ENCODE data around the gene RRAGC.

The RRAGC gene

DNA sequence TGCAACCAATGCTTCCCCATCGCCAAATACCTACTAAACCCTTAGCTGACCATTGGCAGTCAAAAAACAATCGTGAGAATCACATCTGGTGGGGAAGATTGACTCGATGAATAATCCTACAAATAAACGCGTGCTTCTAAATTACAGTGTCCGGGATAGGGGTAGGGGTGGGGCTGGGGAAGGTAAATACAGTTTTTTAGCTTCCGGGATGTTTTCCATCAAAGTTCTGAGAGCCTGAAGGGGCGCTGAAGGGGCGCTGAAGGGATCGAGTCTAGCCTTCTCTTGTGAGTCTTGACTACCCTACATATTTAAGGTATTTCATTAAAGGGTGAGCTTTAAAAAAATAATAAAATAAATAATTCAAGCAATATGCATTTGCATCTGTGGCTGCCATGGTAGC, 40.5 kb downstream of the RRAGC start:
- Histone ChIP-seq H3K4me1 (ENCODE audit: low read depth, poor library complexity, severe bottlenecking) (no peaks in the 10 kb centered on the region), H3K4me3 (IDR thresholded peaks at IDR 0.05; ENCODE audit: insufficient read depth, low read depth, low read length) (no peak overlapping the region), H3K27me3 (ENCODE audit: insufficient read depth, low read depth) (no peaks in the 10 kb centered on the region), H3K9ac (no peak overlapping the region), H4K20me1 (ENCODE audit: insufficient read depth) (no peaks in the 10 kb centered on the region), H3K4me2 (no peak overlapping the region), H2AFZ (ENCODE audit: low read depth) (no peak overlapping the region), H3K27ac (no peak overlapping the region), H3K36me3 (ENCODE audit: insufficient read depth) (no peaks in the 10 kb centered on the region), H3K79me2 (ENCODE audit: insufficient read depth, low read depth) (no peaks in the 10 kb centered on the region)
- TF ChIP-seq, protein P1, sequence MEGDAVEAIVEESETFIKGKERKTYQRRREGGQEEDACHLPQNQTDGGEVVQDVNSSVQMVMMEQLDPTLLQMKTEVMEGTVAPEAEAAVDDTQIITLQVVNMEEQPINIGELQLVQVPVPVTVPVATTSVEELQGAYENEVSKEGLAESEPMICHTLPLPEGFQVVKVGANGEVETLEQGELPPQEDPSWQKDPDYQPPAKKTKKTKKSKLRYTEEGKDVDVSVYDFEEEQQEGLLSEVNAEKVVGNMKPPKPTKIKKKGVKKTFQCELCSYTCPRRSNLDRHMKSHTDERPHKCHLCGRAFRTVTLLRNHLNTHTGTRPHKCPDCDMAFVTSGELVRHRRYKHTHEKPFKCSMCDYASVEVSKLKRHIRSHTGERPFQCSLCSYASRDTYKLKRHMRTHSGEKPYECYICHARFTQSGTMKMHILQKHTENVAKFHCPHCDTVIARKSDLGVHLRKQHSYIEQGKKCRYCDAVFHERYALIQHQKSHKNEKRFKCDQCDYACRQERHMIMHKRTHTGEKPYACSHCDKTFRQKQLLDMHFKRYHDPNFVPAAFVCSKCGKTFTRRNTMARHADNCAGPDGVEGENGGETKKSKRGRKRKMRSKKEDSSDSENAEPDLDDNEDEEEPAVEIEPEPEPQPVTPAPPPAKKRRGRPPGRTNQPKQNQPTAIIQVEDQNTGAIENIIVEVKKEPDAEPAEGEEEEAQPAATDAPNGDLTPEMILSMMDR (conservative IDR thresholded peaks at IDR 0.05; ENCODE audit: low read depth, low read length) = no peak

DNA sequence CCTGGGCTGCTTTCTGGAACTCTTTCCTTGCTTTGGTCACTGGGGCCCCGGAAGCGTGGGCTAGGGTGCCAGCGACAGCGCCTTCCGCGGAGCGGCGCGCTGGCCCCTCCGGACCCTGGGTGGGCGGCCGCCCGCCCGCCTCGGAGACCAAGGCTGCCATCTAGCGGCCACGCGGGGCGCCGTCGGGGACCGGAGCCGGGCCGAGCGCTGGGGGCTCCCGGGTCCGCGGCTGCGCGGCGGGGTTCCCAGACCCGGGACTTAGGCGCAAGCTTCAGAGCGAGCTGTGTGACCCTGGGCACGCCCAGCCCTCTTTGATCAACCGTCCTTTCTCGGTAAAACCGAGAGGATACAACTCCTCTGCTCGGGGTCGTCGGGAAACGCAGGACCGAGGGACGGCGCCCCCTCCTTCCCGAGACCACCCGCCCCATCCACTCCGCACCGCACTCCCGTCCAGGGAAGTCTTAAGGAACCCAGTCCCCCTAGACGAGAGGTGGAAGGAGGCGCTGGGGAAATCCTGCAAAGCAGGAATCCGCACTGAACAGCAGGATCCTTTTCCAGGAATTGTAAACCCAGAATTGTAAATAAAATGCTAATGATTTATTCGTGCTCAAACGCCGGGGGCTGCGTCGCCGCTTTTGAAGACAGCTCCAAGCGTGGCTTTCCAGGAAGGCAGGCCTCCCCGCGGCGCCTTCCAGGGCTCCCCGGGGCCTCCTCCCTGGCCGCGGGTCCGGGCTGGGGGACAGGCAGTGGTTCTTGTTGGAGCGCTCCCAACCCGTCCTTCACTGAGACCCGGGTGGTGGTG, 41.2 kb downstream of the RRAGC start:
- Histone ChIP-seq H2AFZ (ENCODE audit: low read depth) (no peak overlapping the region), H3K4me3 (IDR thresholded peaks at IDR 0.05; ENCODE audit: insufficient read depth, low read depth, low read length) (no peak overlapping the region), H3K36me3 (ENCODE audit: insufficient read depth) (no peaks in the 10 kb centered on the region), H3K4me2 (no peak overlapping the region), H3K79me2 (ENCODE audit: insufficient read depth, low read depth) (no peaks in the 10 kb centered on the region), H3K4me1 (ENCODE audit: low read depth, poor library complexity, severe bottlenecking) (no peaks in the 10 kb centered on the region), H3K27me3 (ENCODE audit: insufficient read depth, low read depth) (no peaks in the 10 kb centered on the region), H4K20me1 (ENCODE audit: insufficient read depth) (no peaks in the 10 kb centered on the region), H3K9ac (no peak overlapping the region), H3K27ac (no peak overlapping the region)
- TF ChIP-seq, protein P1 (conservative IDR thresholded peaks at IDR 0.05; ENCODE audit: low read depth, low read length) = no peak

DNA sequence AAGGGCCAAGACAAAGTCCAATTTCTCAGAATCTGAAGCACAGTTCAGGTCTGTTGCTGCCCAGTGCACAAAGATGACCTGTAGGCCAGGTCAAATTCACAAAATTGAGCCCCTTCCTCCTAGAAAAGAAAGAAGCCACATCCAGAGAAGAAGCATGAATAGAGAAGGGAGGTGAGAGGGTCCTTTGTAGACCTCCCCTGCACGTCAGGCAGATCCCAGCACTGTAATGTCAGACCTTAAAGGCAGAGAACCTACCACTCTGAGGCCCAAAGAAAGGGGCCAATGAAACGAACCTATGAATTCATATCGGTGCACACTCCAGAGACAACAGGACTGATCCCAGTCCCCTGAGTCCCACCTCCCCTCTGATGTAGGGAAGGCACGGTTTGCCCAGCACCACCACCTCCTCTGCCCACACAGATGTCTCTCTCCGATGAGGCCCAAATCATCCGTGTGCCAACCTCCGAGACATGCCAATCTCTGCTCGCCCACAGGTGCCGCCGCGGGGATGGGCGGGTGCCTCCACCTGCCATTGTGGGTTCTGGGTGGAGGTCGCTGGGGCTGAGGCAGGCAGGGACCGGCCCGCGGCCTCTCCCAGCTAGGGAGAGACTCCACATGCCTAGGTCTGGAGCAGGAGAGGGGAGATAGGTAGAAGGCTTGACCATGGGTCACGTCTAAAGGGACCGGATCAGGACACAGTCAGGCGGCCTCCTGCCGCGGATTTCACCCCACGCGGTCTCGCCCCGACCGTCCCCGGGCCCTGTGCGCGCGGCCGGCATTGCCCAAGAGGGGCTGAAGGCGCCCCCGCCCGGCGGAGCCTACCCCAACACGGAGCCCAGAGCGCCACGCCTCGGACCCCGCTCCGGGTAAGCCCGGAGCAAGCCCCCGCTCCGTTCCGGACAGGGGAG, 42.1 kb downstream of the RRAGC start:
- H3K4me2 ChIP-seq = no peak overlapping the region
- no peaks in the 10 kb centered on the region for H3K27me3 ChIP-seq (ENCODE audit: insufficient read depth, low read depth)
- no peak overlapping the region for H3K4me3 ChIP-seq (IDR thresholded peaks at IDR 0.05; ENCODE audit: insufficient read depth, low read depth, low read length)
- no peaks in the 10 kb centered on the region for H3K79me2 ChIP-seq (ENCODE audit: insufficient read depth, low read depth)
- no peaks in the 10 kb centered on the region for H3K4me1 ChIP-seq (ENCODE audit: low read depth, poor library complexity, severe bottlenecking)
- no peaks in the 10 kb centered on the region for H4K20me1 ChIP-seq (ENCODE audit: insufficient read depth)
- TF ChIP-seq, protein P1 (conservative IDR thresholded peaks at IDR 0.05; ENCODE audit: low read depth, low read length) = no peak
- H2AFZ ChIP-seq (ENCODE audit: low read depth) = no peak overlapping the region
- H3K27ac ChIP-seq = no peak overlapping the region
- H3K9ac ChIP-seq = no peak overlapping the region
- no peaks in the 10 kb centered on the region for H3K36me3 ChIP-seq (ENCODE audit: insufficient read depth)

DNA sequence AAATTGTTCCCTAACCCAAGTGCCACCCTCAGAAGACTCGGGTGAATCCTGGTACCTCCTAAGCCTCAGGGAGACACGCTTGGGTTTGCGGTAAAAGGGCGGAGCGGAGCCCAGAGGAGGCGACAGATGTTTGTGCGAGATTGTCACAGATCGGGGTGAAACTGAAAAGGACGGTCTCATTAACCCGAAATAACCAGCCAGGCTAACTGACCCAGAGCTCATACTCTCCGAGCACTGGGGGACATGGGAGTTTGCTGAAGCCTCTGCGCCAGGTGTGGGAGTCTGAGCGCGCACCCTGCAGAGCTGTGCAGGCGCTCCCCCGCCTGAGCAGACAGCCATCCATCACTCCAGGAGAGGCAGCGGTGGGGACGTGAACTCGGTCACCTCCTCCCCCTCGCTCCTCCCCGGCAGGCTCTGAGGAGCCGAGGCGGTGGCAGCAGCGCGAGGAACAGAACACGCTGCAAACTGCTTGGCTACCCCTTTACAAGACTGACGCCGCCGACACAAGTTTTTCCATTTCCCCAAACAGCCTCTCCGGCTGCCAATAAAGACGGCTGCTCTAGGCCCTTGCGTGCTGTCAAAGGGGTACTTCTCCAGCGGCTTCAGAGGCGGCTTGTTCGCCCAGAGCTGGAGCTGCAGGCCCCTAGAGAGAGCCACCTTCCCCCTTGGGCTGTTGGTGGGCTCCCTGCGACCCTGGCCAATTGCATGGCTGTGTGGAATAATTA, 43.5 kb downstream of the RRAGC start:
- H3K4me3 ChIP-seq (IDR thresholded peaks at IDR 0.05; ENCODE audit: insufficient read depth, low read depth, low read length) = no peak overlapping the region
- no peaks in the 10 kb centered on the region for H4K20me1 ChIP-seq (ENCODE audit: insufficient read depth)
- TF ChIP-seq, protein P1 (conservative IDR thresholded peaks at IDR 0.05; ENCODE audit: low read depth, low read length) = no peak
- H3K27ac ChIP-seq = no peak overlapping the region
- no peak overlapping the region for H3K9ac ChIP-seq
- H3K79me2 ChIP-seq (ENCODE audit: insufficient read depth, low read depth) = no peaks in the 10 kb centered on the region
- H3K27me3 ChIP-seq (ENCODE audit: insufficient read depth, low read depth) = no peaks in the 10 kb centered on the region
- no peak overlapping the region for H3K4me2 ChIP-seq
- no peak overlapping the region for H2AFZ ChIP-seq (ENCODE audit: low read depth)
- no peaks in the 10 kb centered on the region for H3K4me1 ChIP-seq (ENCODE audit: low read depth, poor library complexity, severe bottlenecking)
- H3K36me3 ChIP-seq (ENCODE audit: insufficient read depth) = no peaks in the 10 kb centered on the region
